Lower leg skin (tissue), 4 donors: ENCODE data around the gene CTNNBL1. TPM values are rescaled to one million over a fixed set of nuclear protein-coding genes. Genes with fewer than 3 reads are reported as not detected.

ENCODE experiments used
- DNase-seq, 2 donors: peaks; one replicate each; pipeline ENCODE4 v3.0.0-alpha.2; 2019; ENCODE audit warnings: low spot score in 2 of 2
- H3K4me3 ChIP-seq: fragments of 200-600 bp; sonication (generic); 2 replicates; pipeline ENCODE4 v1.5.1; 2017; ENCODE audit warnings: mild to moderate bottlenecking, low read depth; ENCODE audit not compliant: poor library complexity, severe bottlenecking
- POLR2A ChIP-seq, 2 donors: fragments of 450-650 bp; IDR thresholded peaks; one replicate each; pipeline ENCODE4 v1.6.1; 2016 to 2017; ENCODE audit warnings: antibody characterized with exemption in 2 of 2, mild to moderate bottlenecking in 1 of 2, moderate library complexity in 1 of 2
- WGBS, 2 donors: methylation state at CpG; one replicate each; pipeline ENCODE4 v1.1.5; 2018; 5-methylcytosine and 5-hydroxymethylcytosine counted together
- intact Hi-C: fragments of 100-400 bp; cut with DNase I; formaldehyde crosslinking; loops from one replicate; pipeline ENCODE4 v1.15.0; 2023; ENCODE audit warnings: low total_unique reads
- total RNA-seq, 4 donors: library from RNA; depleted of rRNA; stranded (reverse); fragments of >200 nt; gene quantifications; one replicate each; pipeline ENCODE4 v1.1.0, GENCODE V29; 2016
- TF ChIP-seq, protein P1 (sequence below), 3 donors: fragments of 450-650 bp; IDR thresholded peaks; one replicate each; pipeline ENCODE4 v1.5.1; 2016; ENCODE audit warnings: antibody characterized with exemption in 3 of 3, mild to moderate bottlenecking in 3 of 3, moderate library complexity in 2 of 3

Gene CTNNBL1
- total RNA-seq, 4 donors from 2014 or later: 22.0 to 35.0 (median 27.5) TPM

GRCh38 chr20:37770908-37771307 is 77.1 kb downstream of the CTNNBL1 start:
- no peak for DNase-seq
- no peak overlapping the region for H3K4me3 ChIP-seq
- TF ChIP-seq POLR2A (IDR thresholded peaks at IDR 0.05): no peak
- TF ChIP-seq, protein P1, sequence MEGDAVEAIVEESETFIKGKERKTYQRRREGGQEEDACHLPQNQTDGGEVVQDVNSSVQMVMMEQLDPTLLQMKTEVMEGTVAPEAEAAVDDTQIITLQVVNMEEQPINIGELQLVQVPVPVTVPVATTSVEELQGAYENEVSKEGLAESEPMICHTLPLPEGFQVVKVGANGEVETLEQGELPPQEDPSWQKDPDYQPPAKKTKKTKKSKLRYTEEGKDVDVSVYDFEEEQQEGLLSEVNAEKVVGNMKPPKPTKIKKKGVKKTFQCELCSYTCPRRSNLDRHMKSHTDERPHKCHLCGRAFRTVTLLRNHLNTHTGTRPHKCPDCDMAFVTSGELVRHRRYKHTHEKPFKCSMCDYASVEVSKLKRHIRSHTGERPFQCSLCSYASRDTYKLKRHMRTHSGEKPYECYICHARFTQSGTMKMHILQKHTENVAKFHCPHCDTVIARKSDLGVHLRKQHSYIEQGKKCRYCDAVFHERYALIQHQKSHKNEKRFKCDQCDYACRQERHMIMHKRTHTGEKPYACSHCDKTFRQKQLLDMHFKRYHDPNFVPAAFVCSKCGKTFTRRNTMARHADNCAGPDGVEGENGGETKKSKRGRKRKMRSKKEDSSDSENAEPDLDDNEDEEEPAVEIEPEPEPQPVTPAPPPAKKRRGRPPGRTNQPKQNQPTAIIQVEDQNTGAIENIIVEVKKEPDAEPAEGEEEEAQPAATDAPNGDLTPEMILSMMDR (IDR thresholded peaks at IDR 0.05): no peak
- intact Hi-C loops: no loop called here
- 94 to 95% methylated on average over 5 of the region's 5 CpGs for WGBS, 2 donors

- no peak overlapping the region for H3K4me3 ChIP-seq
- DNase-seq: no peak
- TF ChIP-seq, protein P1 (IDR thresholded peaks at IDR 0.05): no peak
- no peak for TF ChIP-seq POLR2A (IDR thresholded peaks at IDR 0.05)
- intact Hi-C loops: no loop called here
- 50 to 60% methylated on average over 1 of the region's 1 CpG for WGBS, 2 donors
Observed at GRCh38 chr20:37773291-37773826, 79.5 kb downstream of the CTNNBL1 start.

DNA sequence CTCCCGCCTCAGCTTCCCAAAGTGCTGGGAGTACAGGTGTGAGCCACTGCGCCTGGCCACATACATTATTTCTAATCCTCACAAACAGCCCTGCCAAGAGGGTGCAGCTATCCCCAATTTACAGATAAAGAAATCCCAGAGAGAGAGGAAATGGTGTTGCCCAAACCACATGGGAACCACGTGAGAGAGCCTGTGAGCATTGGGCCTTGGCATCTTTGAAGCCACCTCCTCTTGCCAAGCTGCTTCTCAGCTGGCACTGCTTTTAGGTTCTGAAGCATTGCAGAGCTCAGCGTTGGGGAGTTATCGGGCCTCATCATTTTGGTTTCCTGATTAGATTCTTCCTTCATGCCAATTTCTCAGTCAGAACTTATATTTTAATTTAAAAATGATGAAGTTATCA is 80.3 kb downstream of the CTNNBL1 start:
- TF ChIP-seq POLR2A (IDR thresholded peaks at IDR 0.05): no peak
- H3K4me3 ChIP-seq: no peak overlapping the region
- 73 to 74% methylated on average over 5 of the region's 5 CpGs for WGBS, 2 donors
- intact Hi-C loops: no loop called here
- DNase-seq: no peak

- H3K4me3 ChIP-seq: no peak overlapping the region
- no peak for DNase-seq
- intact Hi-C loops: no loop called here
- no peak for TF ChIP-seq POLR2A (IDR thresholded peaks at IDR 0.05)
- TF ChIP-seq, protein P1 (IDR thresholded peaks at IDR 0.05): no peak
- WGBS, 2 donors: 91 to 94% methylated on average over 5 of the region's 5 CpGs
Observed at GRCh38 chr20:37775200-37775599, 81.4 kb downstream of the CTNNBL1 start.

- H3K4me3 ChIP-seq: no peak overlapping the region
- WGBS, 2 donors: 96% methylated on average over 5 of the region's 5 CpGs
- intact Hi-C loops: no loop called here
- DNase-seq: no peak
- TF ChIP-seq, protein P1 (IDR thresholded peaks at IDR 0.05): no peak
- TF ChIP-seq POLR2A (IDR thresholded peaks at IDR 0.05): no peak
Observed at GRCh38 chr20:37776049-37776448, 82.2 kb downstream of the CTNNBL1 start.

- TF ChIP-seq, protein P1 (IDR thresholded peaks at IDR 0.05): no peak
- TF ChIP-seq POLR2A (IDR thresholded peaks at IDR 0.05): no peak
- intact Hi-C loops: no loop called here
- 94 to 98% methylated on average over 3 of the region's 3 CpGs for WGBS, 2 donors
- no peak for DNase-seq
- H3K4me3 ChIP-seq: no peak overlapping the region
Observed at GRCh38 chr20:37776526-37776925, 82.7 kb downstream of the CTNNBL1 start.
